T-helper 9 cell (primary cell): ENCODE data around the gene LY6G6C.

ENCODE experiments used
- DNase-seq: peaks from one replicate; pipeline ENCODE4 v3.0.0-alpha.2; 2020

Gene LY6G6C

GRCh38 chr6:31740397-31741223 is 19.1 kb upstream of the LY6G6C start:
- no peak for DNase-seq

DNA sequence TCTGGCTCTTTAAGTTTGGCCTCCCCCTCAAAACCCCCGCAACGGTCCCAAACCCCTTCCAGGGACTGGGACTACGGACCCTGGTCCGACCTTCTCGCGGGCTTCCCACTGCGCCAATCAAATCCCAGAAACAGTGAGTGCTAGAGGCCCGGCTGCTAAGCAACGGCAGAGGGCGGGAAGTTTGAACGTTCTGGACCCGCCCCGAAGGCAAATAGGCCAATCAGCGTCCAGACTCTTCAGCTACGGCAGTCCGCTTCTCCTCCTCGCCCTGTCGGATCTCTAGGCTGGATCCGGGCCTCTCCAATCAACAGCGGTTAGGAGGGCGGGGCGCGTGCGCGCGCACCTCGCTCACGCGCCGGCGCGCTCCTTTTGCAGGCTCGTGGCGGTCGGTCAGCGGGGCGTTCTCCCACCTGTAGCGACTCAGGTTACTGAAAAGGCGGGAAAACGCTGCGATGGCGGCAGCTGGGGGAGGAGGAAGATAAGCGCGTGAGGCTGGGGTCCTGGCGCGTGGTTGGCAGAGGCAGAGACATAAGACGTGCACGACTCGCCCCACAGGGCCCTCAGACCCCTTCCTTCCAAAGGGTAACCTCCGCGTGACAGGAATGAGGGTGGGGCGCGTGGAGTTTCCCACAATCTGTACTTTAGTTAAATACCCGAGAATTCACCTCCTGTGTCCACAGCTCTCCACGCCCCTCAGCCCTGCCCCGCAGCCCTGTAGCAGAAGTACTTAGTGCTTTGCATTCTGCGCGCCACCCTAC is 18.3 kb upstream of the LY6G6C start, which contains the start of gene MSH5:
TSS of gene MSH5 (plus strand) at position 367 of the 758 bp plus-strand sequence. CDS start 462 bp downstream, outside the sequence.
- peak; percentile 88 for DNase-seq

DNA sequence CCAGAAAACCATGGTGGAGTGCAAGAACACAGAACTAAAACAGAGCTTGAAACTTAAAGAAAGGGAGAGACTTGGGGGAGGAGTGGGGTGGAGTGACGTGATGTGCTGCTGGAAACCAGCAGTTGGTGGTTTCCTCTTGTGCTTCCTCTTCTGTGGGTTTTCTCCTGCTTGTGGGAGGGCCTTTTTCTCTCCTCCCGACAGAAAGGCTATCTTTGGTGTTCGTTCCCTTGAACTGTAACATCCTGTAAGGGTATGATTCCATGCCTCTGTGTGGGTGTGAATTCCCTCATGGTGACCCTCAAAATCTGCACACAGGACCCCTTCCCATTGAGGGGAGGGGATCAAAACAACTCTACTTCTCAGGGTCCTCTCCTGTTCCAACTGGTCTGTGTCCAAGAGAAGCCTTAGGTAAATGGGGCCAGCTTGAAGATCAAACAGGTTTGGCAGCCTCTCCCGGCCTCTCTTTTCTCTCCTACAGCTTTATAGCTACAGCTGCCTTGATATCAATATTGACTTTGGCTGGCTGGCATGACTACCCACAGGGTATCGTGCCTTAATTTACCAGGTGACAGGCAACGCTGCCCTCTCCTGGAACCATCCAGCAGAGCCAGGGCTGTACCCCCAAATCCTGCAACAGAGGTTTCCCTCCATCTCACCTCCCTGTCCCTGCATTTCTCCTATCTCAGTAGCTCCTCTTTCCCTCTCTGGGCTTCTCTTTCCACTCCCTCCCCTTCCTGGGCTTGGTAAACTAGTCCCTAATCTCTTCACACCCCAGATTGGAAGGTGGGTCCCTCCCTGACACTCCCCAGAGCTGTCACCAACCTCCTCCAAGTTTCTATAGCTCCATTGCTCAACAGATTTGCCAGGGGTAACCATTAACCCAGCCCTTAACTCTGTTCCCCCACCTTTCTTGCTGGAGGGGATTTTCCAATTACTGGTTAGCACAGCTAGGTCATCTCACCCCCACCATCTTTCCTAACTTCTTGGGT is 16.7 kb upstream of the LY6G6C start:
- peak; percentile 46 for DNase-seq

GRCh38 chr6:31737315-31737990 is 15.9 kb upstream of the LY6G6C start:
- no peak for DNase-seq

DNA sequence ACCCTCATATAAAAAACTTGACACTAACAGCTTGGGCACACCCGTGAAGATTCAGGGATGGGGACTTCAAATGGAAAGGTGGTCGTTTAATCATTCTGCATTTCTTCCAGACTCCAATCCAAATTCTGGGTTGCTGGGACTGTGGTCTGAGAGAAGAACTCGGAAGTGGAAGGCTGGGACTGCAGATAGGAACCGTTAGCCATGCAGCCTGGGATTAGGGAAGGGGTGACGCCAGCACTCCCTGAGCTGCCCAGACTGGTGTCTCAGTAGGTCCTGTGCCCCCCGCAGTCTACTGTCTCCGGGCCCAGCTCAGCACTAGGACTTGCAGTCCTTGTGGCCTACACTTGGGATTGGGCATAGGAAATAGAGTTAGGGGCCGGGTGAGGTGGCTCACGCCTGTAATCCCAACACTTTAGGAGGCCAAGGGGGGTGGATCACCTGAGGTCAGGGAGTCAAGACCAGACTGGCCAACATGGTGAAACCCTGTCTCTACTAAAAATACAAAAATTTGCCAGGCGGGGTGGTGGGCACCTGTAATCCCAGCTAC is 15.3 kb upstream of the LY6G6C start:
- no peak for DNase-seq

DNA sequence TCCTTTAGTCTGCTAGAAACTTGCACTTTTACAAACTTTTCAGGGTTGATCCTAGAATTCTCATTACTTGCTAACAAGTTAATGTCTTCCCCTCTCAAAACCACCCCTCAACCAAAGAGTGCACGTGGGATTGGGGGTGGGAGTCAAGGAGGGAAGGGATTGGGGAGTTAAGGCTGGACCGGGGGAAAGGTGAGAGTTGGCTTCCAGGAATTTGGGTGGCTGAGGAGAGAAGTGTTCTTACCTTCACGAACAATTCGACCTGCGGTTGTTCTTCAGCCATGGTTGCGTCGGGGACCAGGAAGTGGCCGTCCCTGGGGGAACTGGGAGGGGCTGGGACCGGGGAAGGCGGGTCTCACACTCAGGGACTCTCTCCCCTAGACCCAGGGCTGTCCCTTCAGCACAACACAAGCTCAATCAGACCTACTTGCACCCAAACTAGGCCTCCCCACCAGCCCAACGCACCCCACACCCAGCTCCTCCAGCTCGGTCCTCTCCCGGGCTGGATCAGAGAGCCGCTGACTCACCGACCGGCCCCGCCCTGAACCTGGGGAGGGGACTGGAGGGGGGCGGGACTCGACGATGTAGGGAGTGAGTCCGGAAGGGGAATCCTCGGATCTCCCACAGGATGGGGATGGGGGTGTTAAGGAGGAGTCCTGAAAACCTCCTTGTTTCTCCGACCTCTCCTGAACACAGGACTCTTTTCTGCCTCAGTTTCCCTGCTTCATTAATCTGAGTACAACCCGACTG is 14.6 kb upstream of the LY6G6C start, which contains the start of gene CLIC1:
TSS of gene CLIC1 (minus strand) at position 510 of the 747 bp plus-strand sequence. CDS start at position 280, 230 bp downstream.
- DNase-seq, result peak; percentile 67

GRCh38 chr6:31734821-31735406 is 13.4 kb upstream of the LY6G6C start:
- peak; percentile 37 for DNase-seq

DNA sequence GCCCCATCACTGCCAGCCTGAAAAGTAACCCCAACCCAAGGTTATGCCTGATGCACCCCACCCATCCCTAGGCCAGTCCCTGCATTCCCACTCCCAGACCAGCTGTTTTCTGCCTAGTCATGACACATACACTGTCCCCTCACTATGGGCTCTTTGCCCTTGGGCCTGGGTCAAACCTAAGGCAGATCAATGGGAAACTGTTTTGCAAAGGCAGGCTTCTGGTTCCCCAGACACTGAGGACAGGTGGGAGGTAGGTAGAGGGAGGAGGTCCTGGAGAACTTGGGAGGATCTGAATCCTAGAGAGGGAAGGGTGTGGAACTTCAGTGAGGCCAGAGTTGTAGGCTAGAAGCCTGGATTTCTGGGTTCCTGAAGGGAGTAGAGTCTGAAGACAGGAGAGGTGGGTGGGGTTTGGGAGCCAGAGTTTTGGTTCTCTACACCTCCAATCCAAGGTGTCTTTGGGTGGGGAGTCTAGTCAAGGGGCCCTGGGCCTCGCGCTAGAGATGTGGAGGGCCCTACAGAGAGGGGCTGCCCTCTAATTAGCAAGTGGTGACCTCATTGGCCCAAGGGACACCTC is 12.8 kb upstream of the LY6G6C start:
- DNase-seq, result no peak

DNA sequence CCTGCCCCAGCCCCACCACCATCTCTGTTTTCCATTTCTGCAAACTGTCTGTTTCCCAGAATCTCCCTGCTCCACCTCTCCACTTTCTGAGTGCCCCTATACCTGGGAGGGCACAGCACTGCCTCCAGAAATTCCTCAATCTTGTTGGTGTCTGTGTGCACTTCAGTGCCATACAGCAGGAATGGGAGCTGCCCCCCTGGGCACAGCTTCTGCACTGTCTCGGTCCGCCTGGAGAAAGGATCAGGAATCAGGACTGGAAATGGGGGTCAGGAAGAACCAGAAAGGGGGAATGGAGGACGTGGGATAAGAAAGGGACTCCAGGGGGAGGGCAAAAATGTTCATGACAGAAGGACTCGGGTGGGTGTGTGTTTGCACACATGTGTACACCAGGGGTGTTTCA is 12.2 kb upstream of the LY6G6C start:
- DNase-seq, result no peak

- no peak for DNase-seq
Measured at GRCh38 chr6:31732029-31732428, 10.5 kb upstream of the LY6G6C start.

DNA sequence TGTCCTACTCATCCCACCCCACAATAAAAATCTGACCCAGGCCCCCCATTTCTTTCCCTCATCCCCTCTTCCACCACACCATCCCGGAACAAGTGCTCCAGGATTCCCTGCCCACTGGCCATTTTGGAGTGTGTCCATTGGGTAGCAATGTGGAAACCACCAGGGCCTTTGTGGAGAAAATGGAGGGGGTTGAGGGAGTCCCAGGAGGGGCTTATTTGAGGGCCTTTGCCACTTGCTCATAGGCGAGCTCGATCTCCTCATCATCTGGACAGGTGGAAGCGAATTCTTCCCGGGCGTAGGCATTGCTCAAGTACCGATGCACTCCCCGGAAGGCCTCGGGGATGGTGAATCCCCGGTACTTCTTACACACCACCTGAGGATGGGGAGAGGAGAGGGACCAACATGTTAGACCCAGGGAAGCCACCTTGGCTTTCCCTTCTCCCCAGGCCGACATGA is 9.1 kb upstream of the LY6G6C start:
- DNase-seq, result no peak

DNA sequence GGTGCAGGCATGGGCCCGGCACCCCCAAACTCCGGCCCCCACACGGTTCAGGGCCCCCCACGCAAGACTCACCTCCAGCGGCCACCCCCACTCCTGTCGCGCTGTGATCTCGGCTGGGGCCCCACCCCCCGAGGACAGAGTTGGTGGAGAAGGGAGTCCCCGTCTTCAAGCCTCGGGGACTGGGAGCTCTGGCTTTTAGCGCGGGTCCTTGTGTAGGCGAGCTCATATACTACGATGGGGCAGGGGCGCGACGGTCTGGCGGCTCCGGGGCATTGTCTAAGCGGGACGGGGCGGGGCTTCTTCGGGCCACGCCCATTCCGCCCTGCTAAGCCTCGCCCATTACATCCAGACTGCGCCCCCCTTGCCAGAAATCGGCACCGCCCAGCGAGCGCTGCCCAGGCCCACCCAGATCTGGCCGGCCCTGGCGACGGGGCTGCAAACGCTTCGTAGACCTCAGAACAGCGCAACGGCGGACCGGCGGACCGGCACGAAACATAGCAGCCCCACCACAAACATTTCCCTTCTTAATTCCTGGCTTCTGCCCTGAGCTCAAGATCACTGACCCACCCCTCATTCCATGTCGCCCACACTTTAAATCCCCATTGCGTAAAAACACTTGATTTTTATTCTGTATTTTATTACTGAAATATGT is 8.6 kb upstream of the LY6G6C start:
- DNase-seq, result peak; percentile 56

DNA sequence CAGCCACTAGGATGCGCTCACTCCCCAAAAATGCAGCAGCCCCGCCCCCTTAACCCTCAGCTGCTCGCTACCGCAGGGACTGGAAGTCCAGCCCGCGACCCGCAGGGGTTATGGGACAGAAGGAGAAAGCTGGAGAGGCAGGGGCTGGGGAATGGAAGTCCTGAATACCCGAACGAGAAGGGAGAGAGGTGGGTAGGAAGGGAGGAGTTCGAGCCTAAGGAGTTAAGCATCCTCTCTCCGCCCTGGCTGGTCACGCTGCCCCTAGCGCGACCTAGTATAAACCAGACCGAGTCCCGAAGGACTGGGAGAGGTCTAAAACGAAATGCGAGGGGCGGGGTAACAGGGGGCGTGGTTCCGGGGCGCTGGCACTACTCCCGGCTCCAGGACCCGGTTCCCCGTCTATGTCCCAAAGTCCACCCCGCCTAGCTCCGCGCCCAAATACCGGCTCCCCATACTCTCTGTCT is 8.0 kb upstream of the LY6G6C start:
- DNase-seq, result peak; percentile 71

DNA sequence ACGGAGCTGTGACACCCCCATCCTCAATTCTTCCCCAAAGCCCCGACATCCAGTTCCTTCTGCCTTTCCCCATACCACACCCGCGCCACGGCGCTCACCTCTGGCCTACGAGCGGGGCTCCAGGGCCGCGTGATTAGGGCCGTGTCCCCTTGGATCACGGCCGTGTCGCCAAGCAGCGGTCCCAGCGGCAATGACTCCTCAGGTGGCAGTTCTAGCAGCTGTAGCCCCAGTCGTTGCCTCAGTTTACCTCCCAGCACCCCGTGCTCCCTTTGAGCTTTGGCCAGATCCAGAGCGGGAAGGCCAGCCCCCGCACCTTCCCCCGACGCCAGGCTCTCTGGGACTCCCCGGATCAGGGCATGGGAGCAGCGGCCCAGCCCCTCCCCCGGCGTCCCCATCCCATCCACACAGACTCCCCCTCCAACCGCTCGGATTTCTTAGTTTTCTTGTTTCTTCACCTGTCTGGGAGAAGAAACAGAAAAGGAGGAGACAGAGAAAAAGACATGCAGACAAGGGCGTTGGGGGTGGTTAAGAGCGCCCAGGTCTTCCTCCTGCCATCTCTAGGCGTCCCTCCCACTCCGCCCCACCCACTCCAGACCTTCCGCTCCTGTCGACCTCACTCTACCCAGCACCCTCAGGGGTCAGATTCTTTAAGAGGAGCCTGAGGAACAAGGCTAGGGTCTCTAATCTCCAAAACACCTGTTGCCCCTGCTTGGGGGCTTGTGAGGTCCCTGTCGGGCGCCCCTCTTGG is 7.4 kb upstream of the LY6G6C start, which contains the start of gene DDAH2:
TSS of gene DDAH2 (minus strand) at position 533 of the 748 bp plus-strand sequence. CDS start at position 395, 138 bp downstream.
- no peak for DNase-seq

DNA sequence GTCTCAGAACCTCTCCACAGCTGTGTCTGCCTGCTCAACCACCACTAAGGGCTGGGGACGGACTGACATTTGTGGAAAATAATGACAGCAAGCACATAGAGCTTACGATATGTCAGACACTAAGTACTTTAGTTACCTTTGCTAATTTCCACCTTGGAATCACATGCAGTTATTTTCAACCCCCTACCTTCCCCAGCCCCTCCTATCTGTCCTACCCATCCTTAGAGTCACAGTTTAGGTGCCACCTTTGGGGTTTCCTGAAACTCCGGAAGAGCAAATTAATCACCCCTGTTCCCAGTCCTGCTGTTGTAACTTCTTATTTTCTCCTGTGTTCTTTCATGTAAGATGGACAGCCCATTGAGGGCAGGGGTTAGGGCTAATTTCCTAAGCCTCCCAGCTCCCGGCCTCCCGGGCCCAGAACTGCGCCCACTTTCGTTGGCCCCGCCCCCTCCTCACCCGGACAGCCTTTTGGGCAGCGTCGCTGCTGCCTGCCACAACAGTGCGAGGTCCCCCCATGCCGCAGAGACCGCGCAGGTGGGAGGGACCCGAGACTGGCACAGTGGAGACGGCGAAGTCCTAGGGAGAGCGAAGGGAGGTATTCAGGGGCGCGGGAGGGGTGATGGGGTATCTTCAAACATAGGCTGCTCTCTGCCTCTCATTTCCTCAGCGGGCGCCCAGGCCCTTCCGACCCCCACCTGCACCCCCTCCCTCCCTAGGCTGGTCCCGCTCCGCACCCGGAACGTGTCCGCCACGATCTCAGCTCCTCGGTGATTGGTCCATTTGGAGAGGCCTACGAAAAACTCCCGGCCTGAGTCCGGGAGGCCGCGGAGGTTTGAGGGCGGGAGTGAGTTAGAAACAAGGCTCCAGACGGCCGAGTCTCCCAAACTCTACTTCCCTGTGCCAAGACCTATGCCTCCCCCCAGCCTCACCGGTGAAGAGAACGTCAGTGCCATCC is 6.4 kb upstream of the LY6G6C start:
- DNase-seq, result no peak

GRCh38 chr6:31727034-31727716 is 5.6 kb upstream of the LY6G6C start:
- DNase-seq, result no peak
